Stimulated activated CD8-positive, alpha-beta memory T cell treated with anti-CD3 and anti-CD28 coated beads, Interleukin-2, amount 100 ng/mL, for 48 hours (primary cell): ENCODE measurements around the gene FOXO4.

Experiments used
- DNase-seq, 2 donors: peaks; one replicate each; pipeline ENCODE4 v3.0.0-alpha.2; 2020; ENCODE audit warnings: low read depth in 2 of 2

The FOXO4 gene

DNA sequence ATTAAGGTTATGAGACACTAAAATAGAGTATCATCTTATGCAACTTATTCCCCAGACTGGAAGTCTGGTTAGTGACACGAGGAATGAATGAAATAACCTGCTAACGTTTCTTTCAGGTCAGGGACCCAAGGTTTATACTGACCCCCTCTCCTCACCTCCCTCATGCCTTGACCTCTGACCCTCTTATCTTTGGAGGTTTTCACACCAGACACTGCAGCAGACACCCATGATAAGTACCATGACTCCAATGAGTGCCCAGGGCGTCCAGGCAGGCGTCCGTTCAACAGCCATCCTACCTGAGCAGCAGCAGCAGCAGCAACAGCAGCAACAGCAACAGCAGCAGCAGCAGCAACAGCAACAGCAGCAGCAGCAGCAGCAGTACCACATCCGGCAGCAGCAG is 44.8 kb downstream of the FOXO4 start:
- DNase-seq = no peak

DNA sequence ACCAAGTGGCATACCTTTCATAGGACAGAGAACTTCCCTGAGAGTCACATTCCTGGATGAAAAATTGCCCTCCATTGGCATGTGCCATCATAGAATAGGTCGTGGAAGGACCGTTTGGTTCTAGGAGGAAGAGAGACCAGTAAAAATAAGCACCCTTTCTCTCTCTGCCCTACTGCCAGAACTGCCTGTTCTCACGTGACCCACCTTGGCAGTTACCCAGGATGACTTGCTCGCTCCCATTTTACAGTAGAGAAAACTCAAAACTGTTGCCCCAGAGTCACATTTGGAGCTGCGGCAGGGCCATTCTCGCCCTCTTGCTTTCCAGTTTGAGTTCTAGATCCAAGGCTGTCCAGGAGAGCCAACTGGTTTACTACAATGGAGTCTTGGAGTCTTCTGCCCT is 47.9 kb downstream of the FOXO4 start:
- DNase-seq = no peak

DNA sequence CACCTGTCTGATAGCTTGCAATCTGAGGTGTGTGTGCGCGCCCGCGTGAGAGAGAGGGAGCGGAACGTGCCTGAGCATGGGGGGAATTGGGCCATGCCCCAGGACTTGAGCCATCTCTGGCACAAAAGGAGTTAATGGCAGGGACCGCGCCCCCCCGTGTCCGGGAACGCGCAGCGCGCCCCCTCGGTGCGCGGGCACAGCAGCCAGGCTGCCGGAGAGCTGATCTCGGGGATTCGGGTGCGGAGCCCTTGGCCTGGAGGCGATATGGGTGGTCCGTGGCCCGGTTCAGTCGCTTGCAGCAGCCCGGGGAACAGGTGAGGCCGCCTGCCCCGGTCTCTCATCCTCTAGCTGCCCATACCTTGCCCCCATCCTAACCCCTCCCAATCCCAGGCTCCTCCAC is 49.0 kb downstream of the FOXO4 start, which contains the start of gene NLGN3:
NLGN3 (plus strand) TSS at position 191 of the 400 bp plus-strand sequence. CDS start 2,909 bp downstream, outside the sequence.
- DNase-seq = no peak

DNA sequence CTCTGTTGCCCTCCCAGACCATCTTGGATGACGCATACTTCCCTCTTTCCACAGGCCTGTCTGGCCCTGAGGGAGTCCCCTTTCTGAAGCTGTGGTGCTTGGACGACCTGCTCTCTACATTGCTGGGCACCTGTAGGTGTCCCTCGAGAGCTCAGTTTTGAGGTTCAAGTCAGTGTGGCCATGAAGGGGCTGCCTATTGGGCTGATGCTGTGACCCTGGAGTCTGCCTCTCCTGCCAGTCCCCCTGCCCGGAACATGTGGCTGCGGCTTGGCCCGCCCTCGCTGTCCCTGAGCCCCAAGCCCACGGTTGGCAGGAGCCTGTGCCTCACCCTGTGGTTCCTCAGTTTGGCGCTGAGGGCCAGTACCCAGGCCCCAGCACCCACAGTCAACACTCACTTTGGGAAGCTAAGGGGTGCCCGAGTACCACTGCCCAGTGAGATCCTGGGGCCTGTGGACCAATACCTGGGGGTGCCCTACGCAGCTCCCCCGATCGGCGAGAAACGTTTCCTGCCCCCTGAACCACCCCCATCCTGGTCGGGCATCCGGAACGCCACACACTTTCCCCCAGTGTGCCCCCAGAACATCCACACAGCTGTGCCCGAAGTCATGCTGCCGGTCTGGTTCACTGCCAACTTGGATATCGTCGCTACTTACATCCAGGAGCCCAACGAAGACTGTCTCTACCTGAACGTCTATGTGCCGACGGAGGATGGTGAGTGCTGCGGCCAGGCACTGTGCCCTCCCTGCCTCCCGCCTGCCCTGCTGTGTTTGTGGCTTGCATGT is 52.0 kb downstream of the FOXO4 start:
- DNase-seq = no peak

DNA sequence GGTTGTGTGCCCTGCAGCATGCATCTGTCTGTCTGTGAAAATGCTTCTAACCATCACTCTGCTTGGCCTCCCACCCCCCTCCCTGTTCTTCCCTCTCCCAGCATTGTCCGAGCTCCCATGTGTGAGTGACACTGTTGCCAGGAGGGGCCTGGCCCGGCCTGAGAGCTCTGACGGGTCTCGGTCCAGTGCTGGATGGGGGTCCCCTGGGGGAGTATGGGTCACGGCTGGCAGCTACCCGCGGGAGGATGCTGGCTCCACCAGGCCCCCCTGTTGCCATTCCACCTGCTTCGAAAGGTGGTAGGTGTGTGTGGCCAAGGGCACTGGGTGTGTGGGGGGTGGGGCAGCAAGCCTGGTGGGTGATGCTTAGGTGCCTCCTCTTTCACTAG is 52.6 kb downstream of the FOXO4 start:
- DNase-seq = no peak

DNA sequence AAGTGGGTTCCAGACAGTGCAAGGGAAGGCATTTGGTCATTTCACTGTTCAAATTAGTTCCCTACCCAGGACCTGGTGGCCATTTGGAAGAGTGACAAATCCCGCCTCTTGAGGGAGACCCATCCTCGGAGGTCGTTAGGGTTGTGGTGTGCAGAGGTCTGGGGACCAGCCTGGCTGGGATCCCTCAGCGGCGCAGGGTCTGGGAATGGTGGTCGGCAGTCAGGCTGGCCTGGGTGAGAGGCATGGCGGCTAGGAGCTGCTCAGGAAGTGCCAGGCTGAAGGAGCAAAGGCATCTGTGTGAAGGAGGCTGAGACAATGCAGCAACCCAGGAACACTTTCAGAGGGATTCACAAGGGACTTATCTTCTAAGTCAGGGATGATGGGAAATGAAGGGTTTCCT is 55.7 kb downstream of the FOXO4 start:
- no peak for DNase-seq
